Prostate gland (tissue), 2 donors: ENCODE data around the gene TBC1D16.
A peak's percentile ranks its signal among the peaks of the same experiment; 100 is the strongest.

Experiments
- CTCF ChIP-seq, 4 experiments: fragments of 200-600 bp in 2 of 4; fragments of 450-650 bp in 2 of 4; sonication (generic) in 2 of 4; IDR thresholded peaks; 1 replicate in 3 of 4; 2 replicates in 1 of 4; pipeline ENCODE4 v1.5.1; 2016 to 2019; ENCODE audit warnings: antibody characterized with exemption in 4 of 4, mild to moderate bottlenecking in 2 of 4, moderate library complexity in 2 of 4
- POLR2A ChIP-seq: fragments of 450-650 bp; IDR thresholded peaks from one replicate; pipeline ENCODE4 v1.6.1; 2016; ENCODE audit warnings: antibody characterized with exemption, mild to moderate bottlenecking
- POLR2AphosphoS5 ChIP-seq: sonication (generic); formaldehyde crosslinking; IDR thresholded peaks from one replicate; pipeline ENCODE4 v1.6.1; 2017; ENCODE audit warnings: antibody characterized with exemption

GRCh38 chr17:80030730-80031410 lies 4.8 kb downstream of the TBC1D16 start:
- peak in 3 of 4 experiments; percentile 36 to 58 (median 39) for TF ChIP-seq CTCF (IDR thresholded peaks at IDR 0.05)
- TF ChIP-seq POLR2A = no peak
- peak; percentile 93 for TF ChIP-seq POLR2AphosphoS5
